GM19025 (cell line): Measurements from ENCODE around the gene LRMDA.

Experiments
- ATAC-seq: cut with Tn5 transposase; IDR thresholded peaks from one replicate; pipeline ENCODE4 v1.9.1; 2021; ENCODE audit warnings: mild to moderate bottlenecking, low read depth, moderate library complexity; ENCODE audit not compliant: unreplicated experiment

Gene LRMDA

DNA sequence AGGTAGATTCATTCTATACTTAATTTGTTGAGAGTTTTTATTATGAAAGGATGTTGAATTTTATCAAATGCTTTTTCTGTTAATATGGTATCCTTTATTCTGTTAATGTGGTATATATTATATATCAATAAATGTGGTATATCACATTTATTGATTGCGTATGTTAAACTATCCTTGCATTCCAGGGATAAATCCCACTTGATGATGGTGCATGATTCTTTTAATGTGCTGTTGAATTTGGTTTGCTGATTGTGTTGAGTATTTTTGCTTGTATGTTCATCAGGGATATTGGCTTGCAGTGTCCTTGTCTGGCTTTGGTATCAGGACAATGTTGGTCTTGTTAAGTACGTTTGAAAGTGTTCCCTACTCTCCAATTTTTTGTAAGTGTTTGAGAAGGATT lies 11.9 kb downstream of the LRMDA start:
- no peak for ATAC-seq

- no peak for ATAC-seq
Measured at GRCh38 chr10:75444781-75445386, 13.5 kb downstream of the LRMDA start.

GRCh38 chr10:75446508-75446907 lies 15.1 kb downstream of the LRMDA start:
- no peak for ATAC-seq

GRCh38 chr10:75448166-75448565 lies 16.7 kb downstream of the LRMDA start:
- no peak for ATAC-seq

- no peak for ATAC-seq
Measured at GRCh38 chr10:75449382-75450074, 18.1 kb downstream of the LRMDA start.

DNA sequence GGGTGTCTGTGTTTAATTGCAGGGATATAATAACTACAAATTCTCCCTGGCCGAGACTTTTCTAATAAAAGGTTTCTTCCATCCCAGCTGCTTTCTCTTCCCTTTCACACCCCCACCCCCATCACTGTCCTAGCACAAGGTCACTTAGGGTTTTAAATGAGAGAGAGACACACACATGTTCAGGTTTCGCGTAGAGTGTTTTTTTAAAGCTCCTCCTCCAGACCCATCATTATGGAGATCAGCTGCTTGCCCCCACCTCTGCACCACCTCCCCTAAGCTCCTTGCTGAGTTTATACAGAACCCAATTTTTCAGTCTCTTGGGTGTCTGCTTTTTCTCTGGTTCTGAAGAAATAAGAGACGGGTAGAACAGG lies 18.6 kb downstream of the LRMDA start:
- ATAC-seq = no peak

- no peak for ATAC-seq
Measured at GRCh38 chr10:75450644-75451640, 19.5 kb downstream of the LRMDA start.

- ATAC-seq = no peak
Measured at GRCh38 chr10:75451831-75452230, 20.4 kb downstream of the LRMDA start.

GRCh38 chr10:75452997-75453396 lies 21.6 kb downstream of the LRMDA start:
- no peak for ATAC-seq

DNA sequence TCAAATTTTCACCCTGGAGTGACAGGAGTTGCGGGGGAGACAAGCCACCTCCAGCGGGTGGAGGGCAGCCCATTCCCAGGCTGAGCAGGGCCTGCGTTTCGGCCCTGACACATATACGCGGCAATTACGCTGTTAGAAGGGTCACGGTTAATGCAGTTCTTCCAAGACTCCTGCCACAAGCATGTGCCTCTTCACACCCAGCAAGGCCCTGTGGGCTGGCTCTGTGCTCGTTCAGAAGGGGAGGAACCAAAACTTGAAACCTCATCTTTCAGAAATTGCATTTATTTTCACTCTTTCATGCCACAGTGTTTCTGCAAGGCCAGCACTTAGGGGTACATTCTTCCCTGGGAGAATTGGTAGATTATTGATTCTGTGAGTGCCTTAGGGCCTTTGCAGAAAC lies 24.7 kb downstream of the LRMDA start:
- ATAC-seq = no peak

- no peak for ATAC-seq
Measured at GRCh38 chr10:75460059-75460458, 28.6 kb downstream of the LRMDA start.

- no peak for ATAC-seq
Measured at GRCh38 chr10:75461672-75462649, 30.5 kb downstream of the LRMDA start.

DNA sequence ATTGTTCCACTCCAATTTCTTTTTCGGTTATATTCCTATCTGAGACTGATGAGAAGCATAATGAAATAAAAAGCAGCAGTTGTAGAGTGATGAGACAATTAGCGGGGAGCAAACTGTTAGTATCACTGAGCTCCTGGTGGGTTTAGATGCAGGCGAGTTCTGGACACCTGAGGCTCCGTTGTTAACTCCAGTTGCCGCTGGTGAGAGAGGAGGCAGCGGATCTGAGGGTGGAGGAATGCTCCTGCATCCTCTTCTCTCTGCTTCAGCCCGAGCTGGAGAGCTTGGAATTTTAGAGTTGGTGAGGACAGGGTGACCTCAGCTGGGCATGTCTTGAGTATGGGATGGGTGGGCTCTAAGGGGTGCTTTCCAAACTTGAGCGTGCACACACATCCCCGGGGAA lies 31.4 kb downstream of the LRMDA start:
- no peak for ATAC-seq

DNA sequence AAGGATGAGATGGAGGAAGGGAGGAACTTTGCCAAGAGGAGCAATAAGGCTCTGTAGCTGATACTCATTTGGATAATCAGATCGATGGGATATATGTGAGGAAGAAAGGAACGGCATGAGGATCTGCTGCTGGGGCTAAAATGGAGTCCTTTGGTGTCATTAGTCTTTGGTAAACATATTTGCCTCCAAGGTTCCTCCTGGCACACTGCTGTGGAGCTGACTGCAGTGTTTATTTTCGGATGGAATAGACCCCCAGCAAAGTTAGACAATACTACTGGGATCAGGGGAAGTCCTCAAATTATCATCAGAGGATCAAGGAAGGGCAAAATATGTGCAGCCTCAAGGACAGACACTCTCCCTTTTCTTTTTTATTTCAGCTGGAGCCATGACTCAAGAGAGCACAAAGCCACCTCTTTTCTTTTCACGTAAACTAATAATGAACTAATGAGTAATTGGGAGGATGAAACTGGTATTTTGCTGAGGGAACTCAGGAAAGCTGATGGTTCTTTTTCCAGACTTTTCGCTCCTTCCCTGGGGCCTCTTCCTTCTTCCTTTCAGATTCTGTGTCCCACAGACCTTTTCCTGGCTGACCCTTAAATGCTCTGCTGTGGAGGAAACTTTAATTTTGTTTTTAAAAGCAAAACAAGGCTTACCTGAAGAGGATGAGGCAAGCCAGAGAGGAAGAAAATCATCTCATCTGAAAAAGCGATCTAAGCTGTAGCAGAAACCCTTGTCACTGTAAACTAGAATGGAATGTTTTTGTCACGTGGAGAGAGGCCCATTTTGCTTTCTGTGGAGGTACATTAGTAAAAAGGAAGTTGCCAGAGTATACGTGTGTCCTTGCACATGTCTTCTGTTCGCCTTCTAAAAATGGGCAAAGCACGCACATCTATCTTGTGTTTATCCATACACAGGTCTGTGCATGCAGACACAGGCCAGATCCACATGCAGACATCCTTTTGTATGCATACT lies 33.3 kb downstream of the LRMDA start:
- no peak for ATAC-seq

GRCh38 chr10:75465450-75465827 lies 34.0 kb downstream of the LRMDA start:
- no peak for ATAC-seq

- no peak for ATAC-seq
Measured at GRCh38 chr10:75466001-75466400, 34.6 kb downstream of the LRMDA start.

DNA sequence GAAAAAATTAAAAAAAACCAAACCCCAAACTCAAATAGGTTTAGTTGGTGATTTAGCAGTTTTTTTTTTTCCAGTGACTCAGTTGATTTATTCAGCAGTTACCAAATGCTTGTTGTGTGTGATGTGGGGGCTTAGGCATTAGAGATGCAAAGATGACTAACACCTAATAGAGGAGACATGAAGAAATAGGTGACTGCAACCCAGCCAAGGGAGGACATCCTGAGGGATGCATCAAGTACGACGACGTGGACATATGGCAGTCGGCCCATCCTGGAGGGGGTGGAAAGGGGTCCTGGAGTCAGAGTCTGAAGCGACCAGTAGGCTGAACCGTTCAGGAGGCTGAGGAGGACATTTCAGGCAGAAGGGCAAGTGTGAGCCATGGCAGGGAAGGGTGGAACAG lies 35.5 kb downstream of the LRMDA start:
- no peak for ATAC-seq

DNA sequence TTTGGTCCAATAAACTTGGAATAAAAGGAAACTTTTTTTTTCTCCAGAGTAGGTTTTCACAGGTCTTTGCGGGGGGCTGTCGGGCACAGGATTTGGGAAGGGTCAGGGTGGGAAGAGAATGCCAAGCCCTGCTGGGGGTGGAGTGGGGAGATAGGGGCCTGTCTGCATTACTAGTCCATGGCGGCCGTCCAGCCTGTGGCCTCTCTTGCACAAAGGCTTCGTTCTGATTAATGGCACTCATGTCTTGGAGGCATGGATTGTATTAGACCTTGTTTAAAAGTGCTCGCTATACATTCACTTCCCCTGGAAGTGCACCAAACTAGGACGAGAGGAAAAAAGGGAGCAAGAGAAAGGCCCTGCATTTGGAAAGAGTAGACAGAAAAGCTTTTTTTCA lies 37.2 kb downstream of the LRMDA start:
- ATAC-seq = no peak

DNA sequence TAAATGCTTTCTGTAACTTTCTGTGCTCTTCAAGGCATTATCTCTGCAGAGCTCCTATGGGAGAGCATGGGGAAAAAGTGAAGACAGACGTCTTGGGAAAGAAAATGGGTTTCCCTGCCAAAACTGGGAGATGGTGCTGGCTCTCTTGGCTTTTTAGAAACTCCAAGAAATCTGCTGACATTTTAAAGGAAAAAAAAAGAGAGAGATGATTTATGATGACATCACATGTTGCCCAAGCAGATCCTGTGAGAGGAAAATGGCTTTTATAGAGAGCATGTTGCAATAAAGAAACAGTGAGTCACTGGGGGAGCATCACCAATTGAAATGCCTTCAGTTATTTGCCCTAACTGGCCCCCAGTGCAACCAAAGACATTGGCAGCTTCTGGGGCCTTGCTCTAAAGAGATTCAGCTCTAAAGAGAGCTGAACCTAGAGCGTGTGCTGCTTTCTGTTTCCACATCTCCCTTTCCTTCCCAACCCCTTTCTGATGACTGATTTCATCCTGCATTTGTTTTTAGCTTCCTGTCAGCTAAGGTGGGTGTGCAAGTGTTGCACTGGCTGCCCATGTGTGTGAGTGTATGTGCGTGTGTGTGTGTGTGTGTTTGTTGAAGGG lies 37.7 kb downstream of the LRMDA start:
- ATAC-seq = no peak
